GM10847 (cell line): ENCODE data around the gene NAA60.

Experiments used
- POLR2A ChIP-seq: IDR thresholded peaks from 2 replicates; pipeline ENCODE4 v1.6.1; 2011; ENCODE audit not compliant: insufficient read length; ENCODE audit errors: extremely low read depth

The NAA60 gene

DNA sequence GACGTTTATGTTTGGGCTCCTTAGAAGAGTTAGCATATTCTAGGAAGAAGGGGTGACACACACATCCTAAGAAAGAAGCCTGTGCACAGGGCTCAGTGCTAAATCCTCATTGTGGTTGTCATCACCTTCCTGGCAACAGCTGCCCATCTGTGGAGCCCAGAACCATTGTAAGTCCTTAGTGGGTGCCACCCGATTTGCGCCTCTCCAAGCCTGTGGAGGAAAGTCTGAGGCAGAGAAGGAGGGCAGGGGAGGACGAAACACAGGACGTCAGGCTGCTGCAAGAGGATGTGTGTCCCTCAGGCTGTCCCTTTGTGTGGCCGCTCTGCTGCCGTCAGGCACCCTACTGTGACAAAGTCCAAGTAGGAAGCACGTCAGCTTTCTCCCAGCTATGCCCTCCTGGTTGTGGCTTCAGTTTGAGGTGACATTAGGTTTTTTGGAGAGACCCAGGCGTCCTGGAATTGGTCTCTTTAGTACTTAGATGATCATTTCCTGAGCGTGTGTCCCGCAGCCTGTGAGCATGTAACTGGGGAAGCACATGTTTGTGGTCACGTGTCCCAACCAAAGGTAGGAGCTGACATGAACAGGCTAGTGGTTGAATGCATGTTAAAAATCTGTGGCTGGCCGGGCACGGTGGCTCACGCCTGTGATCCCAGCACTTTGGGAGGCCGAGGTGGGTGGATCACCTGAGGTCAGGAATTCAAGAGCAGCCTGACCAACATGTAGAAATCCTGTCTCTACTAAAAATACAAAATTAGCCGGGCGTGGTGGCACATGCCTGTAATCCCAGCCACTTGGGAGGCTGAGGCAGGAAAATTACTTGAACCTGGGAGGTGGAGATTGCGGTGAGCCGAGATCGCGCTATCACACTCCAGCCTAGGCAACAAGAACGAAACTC lies 68.1 kb downstream of the NAA60 start:
- TF ChIP-seq POLR2A = no peak

GRCh38 chr16:3513892-3514583 lies 70.6 kb downstream of the NAA60 start:
- no peak for TF ChIP-seq POLR2A

GRCh38 chr16:3514621-3515020 lies 71.1 kb downstream of the NAA60 start:
- no peak for TF ChIP-seq POLR2A

- TF ChIP-seq POLR2A = no peak
These were observed 72.4 kb downstream of the NAA60 start for GRCh38 chr16:3515897-3516296.

- TF ChIP-seq POLR2A = no peak
These were observed 75.0 kb downstream of the NAA60 start for GRCh38 chr16:3518292-3518985.

- TF ChIP-seq POLR2A = no peak
These were observed 75.5 kb downstream of the NAA60 start for GRCh38 chr16:3518986-3519348.

- TF ChIP-seq POLR2A = no peak
These were observed 76.1 kb downstream of the NAA60 start for GRCh38 chr16:3519581-3519980.

DNA sequence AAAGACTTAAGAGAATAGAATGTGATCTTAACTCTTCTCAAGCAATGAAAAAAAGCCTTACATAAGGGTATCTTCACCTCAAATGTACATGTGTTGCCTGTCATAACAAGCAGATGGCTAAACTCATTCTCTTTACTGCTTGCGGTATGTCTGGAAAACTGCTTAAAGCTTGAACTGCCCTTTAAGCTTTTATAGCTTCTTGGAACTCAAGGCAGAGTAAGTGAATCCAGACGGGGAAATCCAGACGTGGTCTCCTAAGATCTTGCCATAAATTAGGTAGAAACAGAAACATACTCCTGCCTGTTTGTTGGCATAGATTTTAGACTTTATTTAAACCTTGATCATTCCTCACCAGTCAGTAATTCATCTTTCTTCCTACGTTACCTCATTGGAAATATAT lies 76.9 kb downstream of the NAA60 start:
- no peak for TF ChIP-seq POLR2A

DNA sequence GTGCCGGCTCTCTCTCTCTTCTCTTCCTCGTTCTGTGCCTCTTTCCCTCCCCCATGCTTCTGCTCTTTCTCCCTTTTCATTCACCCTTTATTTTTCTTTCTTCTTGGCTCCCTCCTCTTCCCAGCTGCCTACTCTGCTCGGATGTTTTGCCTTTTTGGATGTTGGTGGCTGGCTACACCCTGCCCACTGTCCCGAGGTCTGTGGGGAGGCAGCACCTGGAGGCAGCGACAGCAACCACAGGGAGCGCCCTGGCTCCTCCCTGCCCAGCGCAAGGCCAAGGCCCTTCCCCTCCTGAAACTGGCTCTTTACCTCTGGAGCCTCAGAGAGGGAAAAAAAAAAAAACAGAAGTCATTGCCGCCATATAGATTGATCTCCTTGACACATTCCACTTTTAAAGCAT lies 77.4 kb downstream of the NAA60 start:
- TF ChIP-seq POLR2A = no peak

- no peak for TF ChIP-seq POLR2A
These were observed 79.8 kb downstream of the NAA60 start for GRCh38 chr16:3523281-3523680.

DNA sequence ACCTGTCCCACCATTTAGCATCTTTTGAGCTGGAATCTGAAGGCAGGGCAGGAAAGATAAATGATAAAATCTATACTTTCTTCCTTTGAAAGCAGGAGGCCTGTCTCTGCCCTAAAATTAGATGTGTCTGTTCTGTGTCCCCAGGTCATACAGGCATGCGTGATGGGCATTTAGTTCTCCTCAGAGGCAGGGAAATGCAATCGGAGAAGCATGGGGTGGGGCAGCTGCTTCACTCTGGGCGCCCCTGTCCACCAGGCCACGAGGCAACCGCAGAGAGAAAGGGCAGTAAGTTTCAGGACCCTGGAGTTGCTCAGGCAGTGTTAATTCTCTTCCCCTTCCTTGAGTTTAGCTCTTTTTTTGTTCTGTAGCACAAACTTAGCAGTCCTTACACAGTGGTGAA lies 82.5 kb downstream of the NAA60 start:
- no peak for TF ChIP-seq POLR2A

GRCh38 chr16:3528406-3528805 lies 84.9 kb downstream of the NAA60 start:
- no peak for TF ChIP-seq POLR2A

DNA sequence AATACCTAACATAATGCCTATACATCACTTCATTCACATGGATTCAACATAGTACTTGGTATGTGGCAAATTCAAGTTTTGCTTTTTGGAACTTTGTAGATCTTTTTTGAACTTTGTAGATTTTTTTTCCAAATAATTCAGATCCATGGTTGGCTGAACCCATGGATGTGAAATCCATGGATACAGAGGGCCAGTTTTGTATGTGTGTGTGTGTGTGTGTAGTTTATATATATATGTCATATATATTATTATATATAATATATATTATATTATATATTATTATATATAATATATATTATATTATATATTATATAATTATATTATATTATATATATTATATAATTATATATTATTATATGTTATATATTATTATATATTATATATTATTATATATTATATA lies 85.7 kb downstream of the NAA60 start:
- no peak for TF ChIP-seq POLR2A

DNA sequence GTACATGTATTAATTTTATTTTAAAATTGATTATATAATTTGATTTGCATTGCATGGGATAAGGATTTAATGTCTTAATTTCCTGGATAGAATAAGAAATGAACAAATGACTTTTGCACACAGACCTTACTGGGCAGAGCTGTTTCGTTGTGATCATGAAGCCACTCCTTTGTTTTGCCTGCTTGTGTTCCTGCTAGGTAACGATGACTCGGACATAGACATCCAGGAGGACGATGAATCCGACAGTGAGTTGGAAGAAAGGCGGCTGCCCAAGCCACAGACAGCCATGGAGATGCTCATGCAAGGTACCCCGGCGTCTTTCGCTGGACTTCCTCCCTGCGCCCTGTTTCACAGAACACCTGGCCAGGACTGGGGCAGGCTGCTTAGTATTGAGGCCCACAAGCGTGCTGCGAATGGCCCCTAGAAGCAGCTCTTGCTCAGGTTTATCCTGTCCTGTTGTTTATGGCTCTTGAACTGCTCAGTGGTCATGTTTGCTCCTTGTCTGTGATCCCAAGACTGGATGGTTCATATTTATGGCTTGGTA lies 87.0 kb downstream of the NAA60 start:
- no peak for TF ChIP-seq POLR2A

DNA sequence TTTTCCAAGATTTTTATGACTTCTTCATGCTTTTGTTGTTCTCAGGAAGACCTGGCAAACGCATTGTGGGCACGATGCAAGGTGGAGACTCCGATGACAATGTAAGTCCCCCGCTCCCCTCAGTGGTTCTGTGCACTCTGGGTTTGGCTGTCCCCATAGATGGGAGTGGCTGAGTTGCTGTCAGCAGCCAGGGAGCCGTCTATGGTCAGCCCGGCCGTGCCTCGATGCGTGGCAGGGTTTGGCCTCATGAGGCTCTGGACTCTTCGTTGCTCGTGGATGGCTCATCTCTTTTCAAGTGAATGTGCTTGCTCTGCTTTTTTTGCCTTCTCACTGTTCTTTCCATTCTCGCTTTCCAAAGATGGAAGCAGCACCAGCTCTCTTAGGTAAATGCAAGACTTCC lies 89.3 kb downstream of the NAA60 start:
- TF ChIP-seq POLR2A = no peak

- no peak for TF ChIP-seq POLR2A
These were observed 90.6 kb downstream of the NAA60 start for GRCh38 chr16:3534126-3534525.
